HG03108 (cell line): ENCODE measurements around the gene ABLIM2.

ENCODE experiments used
- ATAC-seq: cut with Tn5 transposase; IDR thresholded peaks from one replicate; pipeline ENCODE4 v1.9.1; 2021; ENCODE audit warnings: moderate library complexity; ENCODE audit not compliant: unreplicated experiment

ABLIM2 gene

DNA sequence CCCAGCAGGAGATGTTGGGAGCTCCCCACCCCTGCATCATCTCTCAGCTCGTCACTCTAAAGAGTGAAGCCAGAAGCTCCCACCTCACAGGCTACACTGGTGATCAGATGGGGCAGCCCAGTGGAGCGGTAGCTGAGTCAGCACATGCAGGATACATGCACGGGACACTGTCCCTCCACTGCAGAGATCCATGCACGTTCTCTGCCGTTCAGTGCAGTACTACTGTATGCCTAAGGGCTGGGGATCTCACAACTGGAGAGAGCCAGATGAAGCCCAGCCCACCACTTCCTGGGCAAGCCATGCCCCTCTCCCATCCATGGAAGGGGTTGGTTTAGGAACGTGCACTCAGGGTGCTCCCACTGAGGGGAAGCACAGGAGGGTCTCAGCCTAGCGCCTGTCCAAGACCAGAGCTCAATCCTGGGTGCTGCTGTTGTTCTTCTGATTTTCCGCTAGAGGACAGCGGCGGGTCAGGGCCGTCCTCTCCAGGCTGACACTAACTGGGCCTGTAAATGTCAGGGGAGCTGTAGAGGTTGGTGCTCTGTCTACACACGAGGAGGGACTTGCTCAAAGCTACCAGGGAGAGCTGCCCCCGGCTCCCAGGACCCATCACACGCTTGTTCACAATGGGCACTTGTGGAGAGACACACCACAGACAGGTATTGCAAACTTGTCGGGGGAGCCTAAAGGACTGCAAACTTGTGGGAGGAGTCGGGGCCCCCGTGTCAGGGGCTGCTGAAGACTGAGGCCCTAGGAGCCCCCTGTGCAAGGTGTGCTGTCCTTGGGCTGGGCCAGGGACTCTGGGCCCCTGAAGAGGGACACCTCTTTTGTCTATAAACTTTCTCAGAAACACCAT is 18.2 kb upstream of the ABLIM2 start:
- ATAC-seq, result peak; percentile 56

DNA sequence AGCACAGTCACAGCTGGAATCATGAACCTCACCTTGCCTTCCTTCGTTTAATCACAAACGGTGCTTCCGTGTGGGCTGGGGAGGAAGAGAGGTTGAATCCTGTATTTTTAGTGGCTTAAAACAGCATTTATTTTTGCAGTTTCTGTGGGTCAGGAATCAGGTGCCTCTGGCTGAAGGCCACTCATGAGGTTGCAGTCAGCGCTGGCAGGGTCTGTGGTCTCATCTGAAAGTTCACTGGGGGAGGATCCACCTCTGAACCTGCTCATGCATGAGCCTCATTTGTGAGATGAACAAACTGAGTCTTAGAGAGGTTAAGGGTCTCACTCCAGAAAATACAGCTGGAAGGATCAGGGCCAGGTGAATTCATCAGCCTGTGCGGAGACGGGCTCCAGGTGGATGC is 17.1 kb upstream of the ABLIM2 start:
- ATAC-seq, result no peak

DNA sequence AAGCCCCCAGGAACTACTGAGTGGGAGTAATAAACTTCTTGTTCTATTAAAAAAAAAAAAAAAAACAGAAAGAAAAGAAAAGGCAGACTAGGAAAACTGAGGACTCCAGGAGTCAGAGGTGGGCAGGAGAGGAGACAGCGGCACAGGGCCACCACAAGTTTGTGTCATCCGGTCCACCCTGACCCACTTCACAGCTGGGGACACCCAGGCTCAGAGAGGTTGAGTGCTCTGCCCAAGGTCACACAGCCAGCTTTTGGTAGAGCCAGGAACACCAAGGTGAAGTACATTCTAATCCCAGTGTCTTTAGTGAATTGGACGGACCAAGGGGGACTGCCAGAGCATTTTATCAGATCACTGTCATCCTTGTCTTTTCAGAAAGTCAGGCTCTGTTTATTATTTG is 16.4 kb upstream of the ABLIM2 start:
- no peak for ATAC-seq

DNA sequence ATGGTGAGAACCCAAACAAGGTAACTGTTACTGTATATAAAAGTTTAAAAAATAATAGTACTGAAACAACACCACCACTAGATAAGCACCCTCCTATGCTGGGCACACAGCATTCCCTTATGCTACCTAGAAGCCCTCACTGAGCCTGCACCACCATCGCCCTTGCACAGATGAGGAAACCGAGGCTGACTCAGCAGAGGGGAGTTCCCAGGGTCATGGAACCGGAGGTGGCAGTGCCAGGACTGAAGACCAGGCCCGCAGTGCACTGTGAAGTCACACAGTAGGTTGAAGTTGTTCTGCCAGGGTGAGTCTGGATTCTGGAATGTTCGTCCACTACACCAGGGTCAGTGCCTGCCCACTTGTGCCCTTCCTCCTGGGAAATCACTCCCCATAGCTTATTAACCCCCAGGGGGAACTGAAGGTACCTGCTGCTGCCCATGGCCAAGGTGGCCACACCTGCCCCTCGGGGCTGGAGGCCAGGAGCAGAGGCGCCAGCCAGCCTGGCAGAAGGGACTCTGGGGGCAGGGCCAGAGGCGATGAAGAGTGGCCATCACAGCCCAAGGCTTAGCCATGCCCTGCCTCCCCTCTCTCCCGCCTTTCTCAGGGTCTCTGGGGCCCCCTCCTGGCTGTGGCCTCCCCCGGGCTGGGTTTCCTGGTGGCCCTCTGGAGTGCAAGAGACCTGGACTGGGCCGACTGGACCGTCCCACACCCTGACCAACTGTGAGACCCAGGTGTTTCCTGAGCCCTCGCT is 15.1 kb upstream of the ABLIM2 start:
- no peak for ATAC-seq

DNA sequence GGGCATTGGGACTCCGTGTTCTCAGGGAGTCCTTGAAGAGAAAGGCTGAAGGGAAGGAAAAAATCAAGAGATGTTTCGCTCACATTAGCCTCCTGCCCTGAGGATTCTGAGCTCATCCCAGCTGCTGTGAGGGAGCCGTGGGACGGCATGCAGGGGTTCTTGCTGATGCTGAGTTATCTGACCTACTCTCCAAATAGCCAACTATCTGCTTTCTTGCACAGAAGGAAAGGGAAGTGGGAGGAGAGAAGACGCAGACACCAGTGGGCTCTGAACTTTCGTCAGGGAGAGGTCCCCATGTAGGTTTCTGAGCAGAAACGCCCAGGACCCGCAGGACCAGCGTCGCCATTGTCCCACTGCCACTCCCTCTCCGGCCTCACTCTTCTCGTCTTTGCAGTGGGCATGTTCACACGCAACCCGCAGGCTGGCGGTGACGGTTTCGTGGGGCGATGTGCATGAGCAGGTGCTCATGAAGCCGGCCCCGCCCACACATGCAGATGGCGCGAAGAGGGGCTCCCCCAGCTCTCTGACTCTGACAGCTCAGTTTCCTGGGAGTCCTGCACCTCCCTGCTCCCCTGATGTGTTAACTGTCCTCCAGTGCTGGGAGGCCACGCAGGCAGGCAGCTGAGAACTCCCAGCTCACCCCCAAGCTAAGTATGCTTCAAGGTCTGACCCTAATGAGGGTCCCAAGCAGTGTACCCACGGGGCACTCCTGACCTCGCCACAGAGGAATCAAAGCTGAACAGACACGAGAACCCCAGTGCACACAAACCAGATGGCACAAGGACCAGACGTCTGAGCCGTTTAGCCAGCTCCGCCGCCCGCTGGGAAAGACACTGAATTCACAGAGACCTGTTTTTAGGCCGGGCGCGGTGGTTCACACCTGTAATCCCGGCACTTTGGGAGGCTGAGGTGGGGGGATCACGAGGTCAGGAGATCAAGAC is 13.6 kb upstream of the ABLIM2 start:
- ATAC-seq, result peak; percentile 70

DNA sequence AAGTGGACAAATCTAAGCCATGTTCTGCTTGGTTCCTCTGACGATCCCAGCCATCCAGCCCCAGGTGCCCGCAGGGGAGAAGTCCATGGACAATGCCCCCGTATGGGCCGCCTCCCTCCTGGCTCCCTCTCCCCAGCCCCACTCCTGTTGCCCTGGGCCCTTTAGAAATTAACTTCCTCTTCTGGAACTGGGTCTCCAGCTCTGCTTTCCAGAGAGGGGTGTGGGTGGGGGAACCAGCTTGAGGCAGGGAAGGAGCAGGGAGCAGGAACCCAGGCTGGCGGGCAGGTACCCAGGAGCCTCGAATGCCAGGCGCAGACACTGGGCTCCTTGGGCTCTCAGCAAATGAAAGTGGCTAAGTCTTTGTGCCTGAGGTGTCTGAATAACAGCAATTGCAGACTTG is 12.7 kb upstream of the ABLIM2 start:
- ATAC-seq, result no peak

DNA sequence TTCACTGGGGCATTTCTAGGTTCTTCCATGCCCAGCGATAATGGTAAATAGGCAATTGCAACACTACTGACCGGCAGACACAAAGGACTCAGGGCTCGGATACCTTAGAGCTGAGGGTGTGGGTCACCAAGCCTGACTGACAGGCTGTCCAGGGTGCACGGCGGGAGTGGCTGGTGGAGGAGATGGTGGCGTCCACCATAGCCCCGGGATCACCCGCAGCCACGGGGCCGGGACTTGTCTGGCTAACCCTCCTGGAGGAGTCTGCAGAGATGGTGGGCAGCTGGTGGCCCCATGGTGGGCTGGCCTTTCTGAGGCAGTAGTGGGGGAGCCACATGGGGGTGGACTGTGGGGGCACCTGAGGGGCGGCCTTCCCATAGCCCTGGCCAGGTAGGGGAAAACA is 11.7 kb upstream of the ABLIM2 start:
- ATAC-seq, result no peak

DNA sequence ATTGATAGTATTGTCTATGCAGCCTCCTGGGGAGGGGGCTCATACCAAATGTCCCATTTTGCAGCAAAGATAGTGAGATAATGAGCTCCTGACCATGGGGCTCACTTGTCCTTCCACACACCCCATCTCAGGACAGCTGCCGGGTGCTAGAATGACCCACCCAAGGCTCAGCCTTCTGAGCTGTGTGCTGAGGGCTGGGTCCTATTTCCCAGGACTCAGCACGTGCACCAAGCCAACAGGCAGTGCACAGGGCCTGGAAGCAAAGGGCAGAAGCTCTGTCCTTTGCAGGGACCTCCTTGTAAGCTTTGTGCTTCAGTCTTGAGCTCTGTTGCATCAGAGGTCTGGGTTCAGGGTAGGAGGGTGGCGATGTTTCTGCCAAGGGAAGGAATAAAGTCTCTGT is 11.2 kb upstream of the ABLIM2 start:
- no peak for ATAC-seq

DNA sequence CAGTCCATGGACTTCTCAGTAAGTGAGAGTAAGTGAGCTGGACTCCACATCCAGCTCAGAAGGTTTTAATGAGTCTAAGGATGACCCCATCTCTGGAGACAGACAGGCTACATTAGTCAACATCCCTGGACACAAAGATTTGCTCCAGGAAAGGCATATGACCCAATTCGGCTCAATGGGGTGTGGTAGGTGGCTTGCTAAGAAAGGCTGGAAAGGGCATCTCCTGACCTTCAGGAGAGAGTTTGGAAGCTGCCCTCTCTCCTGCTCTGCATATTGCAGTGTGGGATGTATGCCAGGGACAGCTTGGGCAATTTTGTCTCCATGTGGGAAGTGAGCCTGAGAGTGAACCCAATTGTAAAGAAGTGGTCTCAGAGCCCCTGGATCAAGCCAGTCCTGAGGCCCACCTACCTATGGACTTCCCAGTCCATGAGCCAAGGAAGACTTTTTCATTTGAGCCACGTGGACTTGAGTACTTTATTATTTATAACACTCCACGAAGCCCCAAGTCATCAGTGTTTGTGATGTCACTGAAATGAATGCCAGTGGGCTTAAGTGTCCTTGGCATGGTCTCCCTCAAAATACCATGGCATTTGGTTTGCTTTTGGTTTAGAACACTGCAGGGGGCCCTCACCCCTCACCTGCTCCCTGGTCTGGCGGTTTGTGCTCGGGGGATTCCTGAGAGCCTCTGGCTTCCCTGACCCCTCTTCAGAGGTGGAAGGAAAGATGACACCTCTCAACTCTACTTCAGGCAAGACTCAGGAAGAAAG is 10.4 kb upstream of the ABLIM2 start:
- ATAC-seq, result no peak

DNA sequence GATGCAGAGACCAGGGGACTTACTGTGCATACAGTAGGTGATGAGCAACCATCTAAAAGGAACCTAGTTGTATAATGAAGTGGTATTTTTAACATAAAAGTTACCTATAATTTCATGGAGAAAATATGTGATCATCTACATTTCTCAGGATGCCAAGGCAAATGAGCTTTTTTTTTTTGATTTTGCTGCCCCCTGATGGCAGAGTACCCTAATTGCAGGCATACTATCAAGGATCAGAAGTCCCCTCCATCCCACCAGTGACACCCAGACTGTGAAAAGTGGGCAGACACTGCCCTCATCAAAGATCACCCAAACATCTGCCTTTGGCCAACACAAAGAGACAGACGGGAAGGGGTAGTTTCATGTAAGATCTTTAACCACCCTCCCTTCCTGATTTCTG is 9.6 kb upstream of the ABLIM2 start:
- no peak for ATAC-seq

DNA sequence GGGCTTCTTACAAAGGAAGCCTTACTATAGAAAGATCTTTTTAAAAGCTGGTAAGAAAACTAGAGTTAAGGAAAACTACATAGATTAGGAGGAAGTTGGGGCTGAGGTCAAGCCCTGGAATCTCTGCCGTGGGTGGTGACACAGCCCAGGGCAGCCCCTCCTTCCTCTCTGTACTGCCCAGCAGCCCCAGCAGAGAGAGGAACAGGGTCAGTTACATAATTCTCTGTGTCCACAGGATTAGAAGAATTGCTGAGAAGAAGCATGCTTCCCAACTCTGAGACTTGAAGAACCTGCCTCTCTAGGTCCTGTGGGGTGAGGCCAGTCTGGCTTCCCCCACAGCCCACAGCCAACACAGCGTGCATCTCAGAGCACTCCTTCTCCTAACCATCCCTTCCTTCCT is 9.2 kb upstream of the ABLIM2 start:
- ATAC-seq, result no peak

DNA sequence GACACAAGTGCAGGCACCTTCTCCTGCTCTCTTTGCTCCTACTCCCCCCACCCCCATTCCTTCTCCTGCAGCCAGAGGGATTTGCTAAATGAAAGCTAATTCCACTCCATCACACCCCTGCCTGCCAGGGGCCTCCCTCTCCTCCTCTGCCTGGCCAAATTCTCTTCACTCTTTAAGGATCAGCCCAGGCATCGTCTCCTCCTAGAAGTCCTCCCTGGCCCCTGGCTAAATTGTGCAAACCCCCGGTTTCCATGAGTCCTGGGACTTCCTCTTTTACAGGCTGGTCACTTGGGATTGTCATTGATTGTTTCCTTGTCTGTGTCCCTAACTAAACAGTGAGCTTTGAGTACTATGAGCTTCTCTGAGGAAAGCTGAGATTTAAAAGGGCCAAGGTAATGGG is 8.7 kb upstream of the ABLIM2 start:
- ATAC-seq, result no peak

DNA sequence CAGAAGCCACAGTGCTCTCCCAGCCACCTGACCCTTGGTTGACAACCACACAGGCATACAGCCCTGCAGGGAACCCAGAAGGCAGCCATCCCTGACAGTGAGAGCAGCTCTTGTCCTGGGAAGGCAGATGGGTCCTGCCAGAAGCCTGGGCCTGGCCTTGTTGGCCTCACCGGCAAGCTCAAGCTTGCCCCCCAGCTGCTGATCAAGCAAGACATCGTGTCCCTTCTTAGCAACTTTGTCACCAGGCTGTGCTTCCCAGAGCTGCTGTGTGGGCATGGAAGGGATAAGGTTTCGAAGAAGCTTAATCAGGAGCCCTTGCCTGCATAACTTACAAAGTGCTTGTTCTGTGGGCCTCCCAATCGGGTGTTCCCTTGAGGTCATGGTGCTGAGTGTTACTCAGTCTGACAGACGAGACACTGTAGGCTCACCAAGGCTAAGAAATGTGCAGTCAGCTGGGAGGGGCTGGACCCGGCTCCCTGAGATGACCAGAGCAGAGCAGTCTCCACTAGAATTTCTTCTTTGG is 6.8 kb upstream of the ABLIM2 start:
- no peak for ATAC-seq

DNA sequence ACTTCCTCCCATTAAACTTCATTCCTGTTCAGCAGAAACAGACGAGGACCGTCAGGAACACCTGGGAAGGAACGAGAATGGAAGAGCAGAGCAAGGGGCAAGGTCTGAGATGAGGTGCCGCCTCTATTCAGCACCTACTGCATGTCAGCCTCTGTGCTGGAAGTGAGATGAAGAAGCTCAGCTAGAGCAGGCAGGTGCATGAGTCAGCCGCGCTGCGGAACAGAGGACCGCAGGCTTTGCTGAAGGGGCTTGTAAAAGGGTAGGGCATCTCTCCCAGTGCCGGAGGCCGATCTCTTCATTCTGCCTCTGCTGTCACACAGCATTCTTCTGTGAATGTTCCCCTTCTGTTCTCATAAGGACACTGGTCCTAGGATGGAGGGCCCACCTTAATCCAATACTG is 6.1 kb upstream of the ABLIM2 start:
- no peak for ATAC-seq

DNA sequence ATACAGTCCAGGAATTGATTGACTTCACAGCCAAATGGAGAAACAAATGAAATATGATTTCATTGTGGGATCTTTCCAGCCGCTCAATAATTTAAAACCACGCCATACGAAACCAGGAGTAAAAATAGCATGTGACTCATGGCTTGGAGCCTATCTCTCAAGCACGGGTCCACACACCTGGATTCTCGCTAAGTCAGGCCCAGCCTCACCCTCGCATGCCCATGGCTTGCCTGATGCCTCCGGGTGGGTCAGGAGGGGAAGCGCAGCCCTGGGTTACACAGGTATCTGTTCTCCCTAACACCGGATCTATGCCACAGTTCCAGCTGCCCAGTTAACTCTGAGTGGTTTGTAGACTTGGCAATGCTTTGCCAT is 5.6 kb upstream of the ABLIM2 start:
- no peak for ATAC-seq

DNA sequence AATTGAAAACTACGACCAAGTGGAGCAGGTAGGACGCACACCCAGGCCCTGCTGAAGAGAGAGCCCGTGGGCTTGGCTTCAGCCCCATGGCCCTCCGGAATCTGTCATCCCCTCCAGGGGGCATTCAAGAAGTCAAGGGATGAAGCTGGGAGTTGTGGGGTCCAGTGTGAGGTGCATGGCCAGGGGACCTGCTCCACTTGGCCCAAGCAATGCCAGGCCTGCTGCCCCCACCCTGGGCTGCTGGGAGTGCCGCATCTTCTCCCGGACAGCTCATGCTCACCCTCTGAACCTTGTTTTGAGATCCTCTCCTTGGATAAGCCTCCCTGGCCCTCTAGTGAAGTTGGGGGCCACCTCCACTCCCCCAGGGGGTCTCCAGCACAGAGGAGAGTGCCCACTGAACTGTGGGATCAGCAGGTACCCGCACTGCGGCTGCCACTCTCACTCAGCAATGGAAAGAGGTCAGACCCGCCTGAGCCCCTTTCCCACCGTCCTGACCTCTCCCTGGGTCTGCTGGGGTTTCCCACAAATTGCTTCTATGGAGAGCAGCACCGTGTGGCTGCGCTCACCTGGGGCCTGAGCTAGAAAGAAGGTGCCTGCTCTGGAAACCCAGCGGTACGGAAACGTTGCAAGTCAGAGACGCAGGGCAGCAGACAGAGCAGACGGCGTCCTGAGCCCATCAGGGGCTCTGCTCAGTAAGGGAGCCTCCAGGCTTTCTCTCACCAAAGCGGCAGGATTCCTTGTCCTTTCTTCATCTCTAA is 5.0 kb upstream of the ABLIM2 start:
- no peak for ATAC-seq

DNA sequence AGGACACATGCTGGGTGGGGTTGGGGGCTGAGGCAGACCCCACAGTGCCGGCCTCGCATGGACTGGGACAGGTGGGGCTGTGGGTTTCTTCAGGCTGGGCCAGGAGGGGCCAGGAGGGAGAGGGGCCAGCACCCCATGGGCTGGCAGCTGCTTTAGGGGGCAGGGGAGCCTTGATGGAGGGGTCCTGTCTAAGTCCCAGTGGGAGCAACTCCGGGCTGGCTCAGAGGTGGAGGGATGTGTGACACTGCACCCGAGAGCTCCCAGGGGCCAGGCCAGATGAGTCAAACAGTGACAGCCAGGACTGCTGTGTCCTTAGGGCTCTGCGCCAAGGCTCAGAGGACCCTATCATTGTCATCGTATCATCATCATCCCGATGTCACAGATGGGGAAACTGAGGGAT is 4.4 kb upstream of the ABLIM2 start:
- no peak for ATAC-seq

DNA sequence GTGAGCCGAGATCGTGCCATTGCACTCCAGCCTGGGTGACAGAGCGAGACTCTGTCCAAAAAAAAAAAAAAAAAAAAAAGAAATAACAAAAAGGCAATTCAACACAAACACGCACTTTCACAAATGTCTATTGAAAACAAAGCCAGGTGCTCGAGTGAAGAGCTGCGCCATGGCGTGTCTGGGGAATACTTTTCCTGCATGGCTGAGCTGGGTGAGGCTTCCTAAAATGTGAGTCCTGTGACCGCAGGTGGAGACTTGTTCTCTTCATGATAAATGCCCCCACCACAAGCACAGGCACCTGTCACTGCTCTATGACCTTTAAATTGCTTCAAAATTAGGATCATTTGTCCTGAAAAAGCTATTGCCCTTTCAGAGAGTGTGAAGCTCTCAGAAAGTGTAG is 4.0 kb upstream of the ABLIM2 start:
- ATAC-seq, result no peak

DNA sequence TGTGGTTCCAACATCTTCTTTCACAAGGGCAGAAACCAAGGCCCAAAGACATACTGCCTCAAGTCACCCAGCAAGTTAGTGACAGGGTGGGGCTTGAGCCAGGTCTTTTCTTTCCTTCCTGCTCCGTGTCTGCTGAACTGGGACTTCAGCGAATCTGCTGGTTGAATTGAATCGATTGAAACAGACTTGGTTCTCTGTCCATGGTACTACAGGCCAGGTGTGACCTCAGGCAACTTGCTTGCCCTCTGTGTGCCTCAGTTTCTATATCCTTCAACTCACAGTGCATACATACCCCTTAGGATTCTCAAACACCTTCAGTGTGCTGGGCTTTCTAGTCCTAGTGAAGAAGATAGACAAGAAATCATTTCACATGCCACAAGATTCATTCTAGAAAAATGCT is 2.0 kb upstream of the ABLIM2 start:
- ATAC-seq, result no peak

DNA sequence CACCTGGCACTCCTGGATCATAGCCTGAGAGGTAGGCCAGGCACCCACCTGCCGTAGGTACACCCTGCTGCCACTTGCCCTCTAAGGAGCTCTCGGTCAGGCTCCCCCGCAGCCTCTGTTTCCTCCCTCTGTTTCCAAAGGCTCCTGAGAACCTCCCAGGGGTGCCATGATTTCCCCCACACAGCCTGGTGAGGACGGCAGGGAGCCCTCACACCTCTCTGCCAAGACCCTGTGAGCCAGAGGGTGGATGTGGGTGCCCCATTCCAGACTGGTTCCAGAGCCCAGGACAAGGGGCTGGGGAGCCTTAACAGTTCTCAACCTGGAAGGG is 1.6 kb upstream of the ABLIM2 start:
- no peak for ATAC-seq
